22Rv1 (cell line): ENCODE data around the gene MBD2.

Experiments used
- H3K27ac ChIP-seq: fragments of 450-650 bp; 2 replicates; pipeline ENCODE4 v1.5.1; 2017
- ZFX ChIP-seq: fragments of 450-650 bp; IDR thresholded peaks from 2 replicates; pipeline ENCODE4 v1.6.1; 2017; ENCODE audit warnings: antibody characterized with exemption, borderline replicate concordance
- TF ChIP-seq, protein P1 (sequence below): fragments of 450-650 bp; IDR thresholded peaks from 2 replicates; pipeline ENCODE4 v1.5.1; 2017; ENCODE audit warnings: mild to moderate bottlenecking

MBD2 gene

DNA sequence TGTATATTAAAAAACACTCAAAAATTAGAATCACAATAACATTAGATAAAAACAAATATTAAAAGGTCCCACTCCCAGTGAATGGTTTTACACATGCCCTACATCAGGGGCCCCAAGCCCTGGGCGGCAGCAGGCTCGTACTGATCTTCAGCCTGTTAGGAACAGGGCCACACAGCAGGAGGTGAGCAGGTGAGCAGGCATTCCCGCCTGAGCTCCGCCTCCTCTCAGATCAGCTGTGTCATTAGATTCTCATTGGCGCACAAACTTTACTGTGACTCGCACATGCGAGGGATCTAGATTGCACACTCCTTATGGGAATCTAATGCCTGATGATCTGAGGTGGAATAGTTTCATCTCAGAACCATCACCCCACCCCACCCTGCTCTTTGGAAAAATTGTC lies 74.2 kb downstream of the MBD2 start:
- TF ChIP-seq ZFX: no peak
- TF ChIP-seq, protein P1, sequence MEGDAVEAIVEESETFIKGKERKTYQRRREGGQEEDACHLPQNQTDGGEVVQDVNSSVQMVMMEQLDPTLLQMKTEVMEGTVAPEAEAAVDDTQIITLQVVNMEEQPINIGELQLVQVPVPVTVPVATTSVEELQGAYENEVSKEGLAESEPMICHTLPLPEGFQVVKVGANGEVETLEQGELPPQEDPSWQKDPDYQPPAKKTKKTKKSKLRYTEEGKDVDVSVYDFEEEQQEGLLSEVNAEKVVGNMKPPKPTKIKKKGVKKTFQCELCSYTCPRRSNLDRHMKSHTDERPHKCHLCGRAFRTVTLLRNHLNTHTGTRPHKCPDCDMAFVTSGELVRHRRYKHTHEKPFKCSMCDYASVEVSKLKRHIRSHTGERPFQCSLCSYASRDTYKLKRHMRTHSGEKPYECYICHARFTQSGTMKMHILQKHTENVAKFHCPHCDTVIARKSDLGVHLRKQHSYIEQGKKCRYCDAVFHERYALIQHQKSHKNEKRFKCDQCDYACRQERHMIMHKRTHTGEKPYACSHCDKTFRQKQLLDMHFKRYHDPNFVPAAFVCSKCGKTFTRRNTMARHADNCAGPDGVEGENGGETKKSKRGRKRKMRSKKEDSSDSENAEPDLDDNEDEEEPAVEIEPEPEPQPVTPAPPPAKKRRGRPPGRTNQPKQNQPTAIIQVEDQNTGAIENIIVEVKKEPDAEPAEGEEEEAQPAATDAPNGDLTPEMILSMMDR: no peak
- H3K27ac ChIP-seq: no peak overlapping the region

GRCh38 chr18:54149078-54149697 lies 75.3 kb downstream of the MBD2 start:
- no peak overlapping the region for H3K27ac ChIP-seq
- TF ChIP-seq, protein P1: no peak
- TF ChIP-seq ZFX: no peak

DNA sequence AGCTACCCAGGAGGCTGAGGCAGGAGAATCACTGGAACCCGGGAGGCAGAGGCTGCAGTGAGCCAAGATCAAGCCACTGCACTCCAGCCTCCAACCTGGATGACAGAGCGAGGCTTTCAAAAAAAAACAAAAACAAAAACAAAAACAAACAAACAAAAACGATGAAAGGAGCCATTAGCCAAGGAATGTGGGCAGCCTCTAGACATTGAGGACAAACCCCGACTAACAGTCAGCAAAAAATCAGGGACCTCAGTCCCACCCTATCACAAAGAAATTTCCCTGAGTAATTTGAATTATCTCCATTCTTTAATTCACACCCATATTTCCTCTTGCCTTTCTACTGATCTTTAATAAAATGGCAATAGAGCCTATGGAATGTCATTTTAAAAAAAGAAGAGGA lies 75.8 kb downstream of the MBD2 start:
- H3K27ac ChIP-seq: no peak overlapping the region

GRCh38 chr18:54148151-54148550 lies 76.3 kb downstream of the MBD2 start:
- no peak for TF ChIP-seq ZFX
- TF ChIP-seq, protein P1: no peak
- H3K27ac ChIP-seq: no peak overlapping the region

More for the DNA sequence above, 75.8 kb downstream of the MBD2 start:
- no peak for TF ChIP-seq ZFX
- TF ChIP-seq, protein P1: no peak

DNA sequence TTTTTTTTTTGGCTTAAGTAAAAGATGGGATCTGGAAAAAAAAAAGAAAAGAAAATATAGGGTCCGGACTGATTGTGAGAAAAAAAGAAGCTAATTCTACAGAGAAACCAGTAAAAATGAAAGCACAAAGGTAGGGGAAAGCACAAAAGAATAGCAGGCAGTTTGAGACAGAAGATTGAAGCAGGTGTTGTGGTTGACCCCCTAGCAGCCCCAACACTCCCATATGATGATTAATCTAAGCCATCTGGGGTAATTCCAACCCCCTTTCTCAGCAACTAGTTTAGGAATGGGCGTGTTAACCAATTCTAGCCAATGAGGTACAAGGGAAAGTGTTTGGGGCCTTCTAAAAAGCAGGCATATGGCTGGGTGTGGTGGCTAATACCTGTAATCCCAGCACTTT lies 77.0 kb downstream of the MBD2 start:
- TF ChIP-seq, protein P1: no peak
- no peak for TF ChIP-seq ZFX
- H3K27ac ChIP-seq: no peak overlapping the region

- TF ChIP-seq, protein P1: no peak
- no peak for TF ChIP-seq ZFX
- H3K27ac ChIP-seq: no peak overlapping the region
Observed at GRCh38 chr18:54141041-54141608, 83.3 kb downstream of the MBD2 start.

- no peak for TF ChIP-seq ZFX
- TF ChIP-seq, protein P1: no peak
- no peak overlapping the region for H3K27ac ChIP-seq
Observed at GRCh38 chr18:54140641-54141040, 83.8 kb downstream of the MBD2 start.
